Right lobe of liver (tissue), 6 donors: ENCODE measurements around the gene CENATAC. TPM values are rescaled to one million over a fixed set of nuclear protein-coding genes. Genes with fewer than 3 reads are reported as not detected.

Experiments
- ATAC-seq, 4 donors: fragments of 200-7000 bp; cut with Tn5 transposase; one replicate each; pipeline ENCODE4 v1.9.1; 2020; ENCODE audit warnings: mild to moderate bottlenecking in 4 of 4, moderate library complexity in 4 of 4
- DNase-seq, 3 donors: peaks; one replicate each; pipeline ENCODE4 v3.0.0-alpha.2; 2020
- H3K27ac ChIP-seq, 3 donors: fragments of 200-600 bp; one replicate each; pipeline ENCODE4 v1.8.0; 2022
- H3K27me3 ChIP-seq, 2 donors: fragments of 200-600 bp; one replicate each; pipeline ENCODE4 v1.8.0; 2022
- H3K36me3 ChIP-seq, 4 donors: fragments of 200-600 bp; sonication (generic) in 1 of 4; one replicate each; pipeline versions ENCODE4 v1.5.1 to v1.8.0; 2017 to 2022; ENCODE audit warnings: control low read depth in 1 of 4
- H3K4me1 ChIP-seq, 4 donors: fragments of 200-600 bp; sonication (generic) in 1 of 4; one replicate each; pipeline versions ENCODE4 v1.5.1 to v1.8.0; 2017 to 2022; ENCODE audit warnings: control low read depth in 1 of 4
- H3K4me3 ChIP-seq, 3 donors: fragments of 200-600 bp; one replicate each; pipeline ENCODE4 v1.8.0; 2022
- H3K9me3 ChIP-seq, 4 donors: fragments of 200-600 bp; sonication (generic) in 1 of 4; one replicate each; pipeline versions ENCODE4 v1.5.1 to v1.8.0; 2017 to 2022; ENCODE audit warnings: control low read depth in 1 of 4
- POLR2A ChIP-seq: fragments of 450-650 bp; IDR thresholded peaks from one replicate; pipeline ENCODE4 v1.6.1; 2017; ENCODE audit warnings: antibody characterized with exemption, mild to moderate bottlenecking
- WGBS: methylation state at CpG from one replicate; pipeline ENCODE4 v1.1.6; 2018; ENCODE audit warnings: low coverage, low lambda C conversion rate; ENCODE audit not compliant: insufficient coverage; ENCODE audit errors: missing lambda C conversion rate; 5-methylcytosine and 5-hydroxymethylcytosine counted together
- intact Hi-C, 2 donors: fragments of 100-400 bp; cut with DNase I; formaldehyde crosslinking; loops; one replicate each; pipeline versions ENCODE4 v1.11.2 to v1.14.1; 2022
- total RNA-seq, 6 experiments: library from RNA; depleted of rRNA in 2 of 6; stranded (reverse); fragments of >200 nt in 2 of 6; fragmentation: NEBNext Ultra II Directional in 3 of 6; extraction: Animal tissue kit (Norgen Biotek cat#: 25700) in 3 of 6; gene quantifications; one replicate each; pipeline versions ENCODE4 v1.1.0 to v1.2.4, GENCODE V29; 2016 to 2023
- TF ChIP-seq, protein P1 (sequence below), 4 donors: fragments of 200-600 bp in 3 of 4; fragments of 450-650 bp in 1 of 4; IDR thresholded peaks; one replicate each; pipeline versions ENCODE4 v1.5.1 to v1.8.0; 2016 to 2022; ENCODE audit warnings: antibody characterized with exemption in 4 of 4, mild to moderate bottlenecking in 2 of 4
- donor health status: DM: no; HTN: yes; CAD: no.
- donor health status: DM: no; HTN: no; CAD: no.
- donor health status: DM: no; HTN: no; CAD: no.
- donor health status: DM: no; HTN: yes; CAD: no.
- donor health status: DM: no; HTN: yes; CAD: no.

The CENATAC gene
- total RNA-seq, 6 experiments from 2014 or later, result 11.5 to 16.7 (median 13.0) TPM

GRCh38 chr11:118956847-118957469 lies 41.0 kb upstream of the CENATAC start:
- H3K9me3 ChIP-seq, result no peaks in the 10 kb centered on the region
- no peak for DNase-seq
- ATAC-seq, result no peak
- no peaks in the 10 kb centered on the region for H3K27me3 ChIP-seq
- H3K27ac ChIP-seq, result no peak overlapping the region
- 31% methylated on average over 8 of the region's 14 CpGs for WGBS
- intact Hi-C loops, result loop anchor here (5.0 to 10.0 kb wide), 3 partner anchors 50 to 262 kb away; no protein-coding TSS in a partner anchor
- H3K36me3 ChIP-seq, result no peaks in the 10 kb centered on the region
- no peaks in the 10 kb centered on the region for H3K4me1 ChIP-seq
- no peak for TF ChIP-seq POLR2A
- TF ChIP-seq, protein P1, sequence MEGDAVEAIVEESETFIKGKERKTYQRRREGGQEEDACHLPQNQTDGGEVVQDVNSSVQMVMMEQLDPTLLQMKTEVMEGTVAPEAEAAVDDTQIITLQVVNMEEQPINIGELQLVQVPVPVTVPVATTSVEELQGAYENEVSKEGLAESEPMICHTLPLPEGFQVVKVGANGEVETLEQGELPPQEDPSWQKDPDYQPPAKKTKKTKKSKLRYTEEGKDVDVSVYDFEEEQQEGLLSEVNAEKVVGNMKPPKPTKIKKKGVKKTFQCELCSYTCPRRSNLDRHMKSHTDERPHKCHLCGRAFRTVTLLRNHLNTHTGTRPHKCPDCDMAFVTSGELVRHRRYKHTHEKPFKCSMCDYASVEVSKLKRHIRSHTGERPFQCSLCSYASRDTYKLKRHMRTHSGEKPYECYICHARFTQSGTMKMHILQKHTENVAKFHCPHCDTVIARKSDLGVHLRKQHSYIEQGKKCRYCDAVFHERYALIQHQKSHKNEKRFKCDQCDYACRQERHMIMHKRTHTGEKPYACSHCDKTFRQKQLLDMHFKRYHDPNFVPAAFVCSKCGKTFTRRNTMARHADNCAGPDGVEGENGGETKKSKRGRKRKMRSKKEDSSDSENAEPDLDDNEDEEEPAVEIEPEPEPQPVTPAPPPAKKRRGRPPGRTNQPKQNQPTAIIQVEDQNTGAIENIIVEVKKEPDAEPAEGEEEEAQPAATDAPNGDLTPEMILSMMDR (IDR thresholded peaks at IDR 0.05), result peak in 2 of 4 donors; percentile 2 to 10
- H3K4me3 ChIP-seq, result no peak overlapping the region

DNA sequence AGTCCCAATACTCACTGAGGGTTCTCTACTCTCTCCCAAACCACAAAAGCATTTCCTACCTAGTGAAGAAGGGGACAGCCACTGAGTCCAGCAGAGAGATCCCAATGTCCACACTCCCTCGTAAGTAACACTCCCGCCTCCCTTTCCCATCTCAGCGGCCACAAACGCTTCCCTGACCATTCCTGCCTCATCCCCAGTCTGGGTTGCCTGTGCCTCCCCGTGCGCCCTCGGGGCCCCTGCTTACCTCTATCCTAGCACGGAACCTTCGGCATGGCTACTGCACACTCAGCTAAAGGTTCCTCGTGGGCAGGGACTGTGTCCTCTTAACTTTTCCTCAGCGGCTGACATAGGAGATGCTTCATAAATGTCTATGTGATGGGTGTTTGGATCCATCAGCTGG lies 40.4 kb upstream of the CENATAC start:
- 59% methylated on average over 11 of the region's 11 CpGs for WGBS
- intact Hi-C loops, result loop anchor here (5.0 to 10.0 kb wide), 3 partner anchors 50 to 263 kb away; no protein-coding TSS in a partner anchor
- TF ChIP-seq POLR2A, result no peak
- TF ChIP-seq, protein P1 (IDR thresholded peaks at IDR 0.05), result no peak
- H3K27ac ChIP-seq, result no peak overlapping the region
- DNase-seq (no peak), ATAC-seq (no peak)
- H3K4me1 ChIP-seq, result no peaks in the 10 kb centered on the region
- no peaks in the 10 kb centered on the region for H3K36me3 ChIP-seq
- H3K9me3 ChIP-seq, result no peaks in the 10 kb centered on the region
- H3K4me3 ChIP-seq, result no peak overlapping the region
- H3K27me3 ChIP-seq, result no peaks in the 10 kb centered on the region

DNA sequence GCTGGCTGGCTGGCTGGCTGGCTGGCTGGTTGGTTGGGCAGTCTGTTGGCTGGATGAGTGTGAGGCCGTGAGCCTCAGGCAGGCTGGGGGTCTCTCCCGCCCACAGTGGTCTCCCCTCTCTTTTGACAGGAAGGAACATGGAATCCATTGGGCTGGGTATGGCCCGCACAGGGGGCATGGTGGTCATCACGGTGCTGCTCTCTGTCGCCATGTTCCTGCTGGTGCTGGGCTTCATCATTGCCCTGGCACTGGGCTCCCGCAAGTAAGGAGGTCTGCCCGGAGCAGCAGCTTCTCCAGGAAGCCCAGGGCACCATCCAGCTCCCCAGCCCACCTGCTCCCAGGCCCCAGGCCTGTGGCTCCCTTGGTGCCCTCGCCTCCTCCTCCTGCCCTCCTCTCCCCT lies 40.0 kb upstream of the CENATAC start:
- intact Hi-C loops, result loop anchor here (5.0 to 10.0 kb wide), 3 partner anchors 51 to 263 kb away; no protein-coding TSS in a partner anchor
- no peaks in the 10 kb centered on the region for H3K27me3 ChIP-seq
- no peak for DNase-seq
- H3K9me3 ChIP-seq, result no peaks in the 10 kb centered on the region
- H3K36me3 ChIP-seq, result no peaks in the 10 kb centered on the region
- H3K4me1 ChIP-seq, result no peaks in the 10 kb centered on the region
- H3K4me3 ChIP-seq, result no peak overlapping the region
- no peak for ATAC-seq
- H3K27ac ChIP-seq, result no peak overlapping the region
- no CpG with 5 or more reads among the region's 8 CpGs for WGBS
- no peak for TF ChIP-seq POLR2A
- TF ChIP-seq, protein P1 (IDR thresholded peaks at IDR 0.05), result no peak

- WGBS, result 83% methylated on average over 1 of the region's 2 CpGs
- Histone ChIP-seq H3K9me3 (no peaks in the 10 kb centered on the region), H3K27me3 (no peaks in the 10 kb centered on the region), H3K27ac (no peak overlapping the region), H3K4me3 (no peak overlapping the region), H3K36me3 (no peaks in the 10 kb centered on the region), H3K4me1 (no peaks in the 10 kb centered on the region)
- TF ChIP-seq, protein P1 (IDR thresholded peaks at IDR 0.05), result no peak
- TF ChIP-seq POLR2A, result no peak
- ATAC-seq, result no peak
- no peak for DNase-seq
- intact Hi-C loops, result loop anchor here (5.0 to 10.0 kb wide), 3 partner anchors 51 to 264 kb away; no protein-coding TSS in a partner anchor
These were observed 39.4 kb upstream of the CENATAC start for GRCh38 chr11:118958577-118958976.
